BLaER1 (cell line): ENCODE measurements around the gene SRCIN1.

Experiments used
- H3K27ac ChIP-seq: shearing (Covaris generic); formaldehyde crosslinking; 2 replicates; pipeline ENCODE4 v1.8.1; 2022
- H3K27me3 ChIP-seq: shearing (Covaris generic); formaldehyde crosslinking; 2 replicates; pipeline ENCODE4 v1.8.1; 2022
- H3K36me3 ChIP-seq: shearing (Covaris generic); formaldehyde crosslinking; 2 replicates; pipeline ENCODE4 v1.8.1; 2022
- H3K4me1 ChIP-seq: shearing (Covaris generic); formaldehyde crosslinking; 2 replicates; pipeline ENCODE4 v1.8.1; 2022
- H3K4me2 ChIP-seq: shearing (Covaris generic); formaldehyde crosslinking; 2 replicates; pipeline ENCODE4 v1.8.1; 2022
- H3K4me3 ChIP-seq: shearing (Covaris generic); formaldehyde crosslinking; 2 replicates; pipeline ENCODE4 v1.8.1; 2022
- H3K9ac ChIP-seq: shearing (Covaris generic); formaldehyde crosslinking; 2 replicates; pipeline ENCODE4 v1.8.1; 2022
- H3K9me3 ChIP-seq: shearing (Covaris generic); formaldehyde crosslinking; 2 replicates; pipeline ENCODE4 v1.8.1; 2022
- H4K20me1 ChIP-seq: shearing (Covaris generic); formaldehyde crosslinking; 2 replicates; pipeline ENCODE4 v1.8.1; 2022
- Cebpa-rat ChIP-seq: shearing (Covaris generic); IDR thresholded peaks from 2 replicates; pipeline ENCODE4 v1.8.1; 2022

SRCIN1 gene

GRCh38 chr17:38564869-38565268 lies 40.9 kb downstream of the SRCIN1 start:
- H3K27me3 ChIP-seq: peaks cover 90% of the 10 kb centered on the region
- 0 out of 2 replicates have a peak, but pooled peaks cover 10% of the 10 kb centered on the region for H3K9me3 ChIP-seq
- H3K4me1 ChIP-seq: peaks cover 29% of the 10 kb centered on the region
- no peak overlapping the region for H3K27ac ChIP-seq
- H3K9ac ChIP-seq: no peak overlapping the region
- no peak for TF ChIP-seq Cebpa-rat
- no peak overlapping the region for H3K4me2 ChIP-seq
- no peaks in the 10 kb centered on the region for H3K36me3 ChIP-seq
- no peak overlapping the region for H3K4me3 ChIP-seq
- peaks cover 54% of the 10 kb centered on the region for H4K20me1 ChIP-seq

GRCh38 chr17:38564254-38564837 lies 41.4 kb downstream of the SRCIN1 start:
- no peak overlapping the region for H3K9ac ChIP-seq
- H3K36me3 ChIP-seq: no peaks in the 10 kb centered on the region
- 0 out of 2 replicates have a peak, but pooled peaks cover 10% of the 10 kb centered on the region for H3K9me3 ChIP-seq
- H3K4me2 ChIP-seq: no peak overlapping the region
- no peak for TF ChIP-seq Cebpa-rat
- peaks cover 58% of the 10 kb centered on the region for H4K20me1 ChIP-seq
- peaks cover 95% of the 10 kb centered on the region for H3K27me3 ChIP-seq
- no peak overlapping the region for H3K27ac ChIP-seq
- no peak overlapping the region for H3K4me3 ChIP-seq
- H3K4me1 ChIP-seq: peaks cover 31% of the 10 kb centered on the region

DNA sequence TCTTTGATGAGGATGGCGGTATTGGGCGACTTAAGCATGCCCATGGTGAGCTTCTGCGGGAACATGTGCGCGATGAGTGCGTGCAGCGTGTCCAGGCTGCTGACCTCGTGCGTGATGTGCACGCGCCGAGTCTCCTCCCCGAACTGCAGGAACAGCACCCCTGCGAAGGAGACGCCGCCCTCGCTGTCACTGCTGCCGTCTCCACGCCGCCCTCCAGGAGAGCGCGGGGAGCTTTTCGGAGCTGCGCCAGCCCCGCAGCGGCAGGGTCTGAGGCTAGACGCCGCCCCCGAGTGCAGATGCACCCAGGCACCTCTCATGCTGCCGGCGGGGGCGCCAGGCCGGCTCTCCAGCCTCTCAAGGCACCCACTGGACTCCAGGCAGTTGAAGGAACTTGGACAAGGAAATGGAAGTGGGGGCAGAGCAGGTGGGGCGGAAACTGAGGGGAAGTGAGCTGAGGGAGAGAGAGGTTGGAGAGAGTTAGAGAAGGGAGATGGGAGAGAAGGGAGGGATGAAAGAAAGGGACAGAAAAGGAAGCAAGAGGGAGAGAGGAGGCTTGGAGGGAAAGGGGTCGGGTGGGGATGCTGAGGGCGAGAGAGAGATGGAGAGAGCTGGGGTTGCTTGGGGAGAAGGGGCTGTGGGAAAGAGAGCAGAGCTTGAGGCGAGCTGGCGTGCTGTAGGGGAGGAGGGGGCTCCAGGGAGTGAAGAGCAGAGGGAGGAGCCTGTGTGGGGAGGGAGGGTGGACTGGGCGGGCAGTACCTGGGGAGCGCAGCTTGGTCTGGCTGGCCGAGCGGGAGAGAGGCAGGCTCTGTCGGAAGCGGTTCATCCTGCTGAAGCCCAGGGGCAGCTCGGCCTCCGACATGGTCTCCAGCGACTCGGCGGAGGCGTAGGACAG lies 42.1 kb downstream of the SRCIN1 start:
- Histone ChIP-seq H3K4me3 (0 out of 2 replicates have a peak overlapping the region, but pooled peaks have one; percentile 18), H3K9me3 (0 out of 2 replicates have a peak, but pooled peaks cover 10% of the 10 kb centered on the region), H3K27ac (no peak overlapping the region), H3K4me1 (peaks cover 39% of the 10 kb centered on the region), H3K4me2 (peak overlapping the region; percentile 39), H3K36me3 (no peaks in the 10 kb centered on the region), H4K20me1 (peaks cover 58% of the 10 kb centered on the region), H3K9ac (no peak overlapping the region), H3K27me3 (peaks cover 99% of the 10 kb centered on the region)
- TF ChIP-seq Cebpa-rat: no peak

GRCh38 chr17:38562903-38563302 lies 42.8 kb downstream of the SRCIN1 start:
- Histone ChIP-seq H3K4me3 (0 out of 2 replicates have a peak overlapping the region, but pooled peaks have one; percentile 18), H3K4me1 (peaks cover 42% of the 10 kb centered on the region), H4K20me1 (peaks cover 58% of the 10 kb centered on the region), H3K4me2 (no peak overlapping the region), H3K27me3 (peaks cover 95% of the 10 kb centered on the region), H3K9ac (no peak overlapping the region), H3K27ac (no peak overlapping the region), H3K36me3 (no peaks in the 10 kb centered on the region), H3K9me3 (0 out of 2 replicates have a peak, but pooled peaks cover 10% of the 10 kb centered on the region)
- no peak for TF ChIP-seq Cebpa-rat

GRCh38 chr17:38562215-38562569 lies 43.6 kb downstream of the SRCIN1 start:
- peaks cover 88% of the 10 kb centered on the region for H3K27me3 ChIP-seq

GRCh38 chr17:38561416-38562214 lies 44.1 kb downstream of the SRCIN1 start:
- H3K36me3 ChIP-seq: no peaks in the 10 kb centered on the region
- no peak overlapping the region for H3K4me2 ChIP-seq
- H3K9me3 ChIP-seq: 0 out of 2 replicates have a peak, but pooled peaks cover 10% of the 10 kb centered on the region
- TF ChIP-seq Cebpa-rat: no peak
- H3K4me1 ChIP-seq: peaks cover 50% of the 10 kb centered on the region
- peaks cover 58% of the 10 kb centered on the region for H4K20me1 ChIP-seq
- H3K9ac ChIP-seq: no peak overlapping the region
- H3K4me3 ChIP-seq: no peak overlapping the region
- H3K27me3 ChIP-seq: peaks cover 82% of the 10 kb centered on the region
- H3K27ac ChIP-seq: no peak overlapping the region

More at GRCh38 chr17:38562215-38562569, 43.6 kb downstream of the SRCIN1 start:
- Histone ChIP-seq H3K4me3 (no peak overlapping the region), H3K4me1 (peaks cover 49% of the 10 kb centered on the region), H3K9ac (no peak overlapping the region), H3K4me2 (no peak overlapping the region), H3K27ac (no peak overlapping the region), H4K20me1 (peaks cover 58% of the 10 kb centered on the region), H3K9me3 (0 out of 2 replicates have a peak, but pooled peaks cover 10% of the 10 kb centered on the region), H3K36me3 (no peaks in the 10 kb centered on the region)
- TF ChIP-seq Cebpa-rat: no peak

- Histone ChIP-seq H3K9me3 (0 out of 2 replicates have a peak, but pooled peaks cover 10% of the 10 kb centered on the region), H3K27me3 (peaks cover 73% of the 10 kb centered on the region), H4K20me1 (peaks cover 49% of the 10 kb centered on the region), H3K4me2 (peak overlapping the region; percentile 99), H3K27ac (no peak overlapping the region), H3K4me3 (0 out of 2 replicates have a peak overlapping the region, but pooled peaks have one; percentile 67), H3K9ac (no peak overlapping the region), H3K36me3 (no peaks in the 10 kb centered on the region), H3K4me1 (peaks cover 51% of the 10 kb centered on the region)
- TF ChIP-seq Cebpa-rat: no peak
Observed at GRCh38 chr17:38560503-38561318, 45.0 kb downstream of the SRCIN1 start.

DNA sequence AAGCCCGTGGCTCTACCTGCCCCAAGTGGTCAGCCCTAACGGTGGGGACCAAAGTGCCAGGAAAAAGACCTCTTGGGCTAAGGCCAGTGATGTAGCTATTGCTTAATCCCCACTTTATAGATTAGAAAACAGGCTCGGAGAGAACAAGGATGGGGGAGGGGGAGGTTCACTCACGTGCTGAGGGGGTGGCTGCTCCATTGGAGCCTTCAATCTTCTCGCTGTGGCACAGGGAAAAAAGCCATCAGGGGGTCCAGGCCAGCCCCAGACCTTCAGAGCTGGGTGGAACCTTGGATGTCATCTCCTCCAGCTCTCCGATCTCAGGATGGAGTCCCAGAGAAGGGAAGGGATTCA lies 45.9 kb downstream of the SRCIN1 start:
- Histone ChIP-seq H3K9me3 (0 out of 2 replicates have a peak, but pooled peaks cover 10% of the 10 kb centered on the region), H4K20me1 (peaks cover 46% of the 10 kb centered on the region), H3K4me3 (peak overlapping the region; percentile 67), H3K27ac (no peak overlapping the region), H3K4me1 (peaks cover 55% of the 10 kb centered on the region), H3K36me3 (no peaks in the 10 kb centered on the region), H3K4me2 (peak overlapping the region; percentile 99), H3K27me3 (peaks cover 65% of the 10 kb centered on the region), H3K9ac (no peak overlapping the region)
- TF ChIP-seq Cebpa-rat: no peak
